Stimulated activated CD8-positive, alpha-beta memory T cell treated with anti-CD3 and anti-CD28 coated beads, Interleukin-7, amount 100 ng/mL, for 48 hours (primary cell): ENCODE results near the gene KSR1.

Experiments
- DNase-seq, 2 donors: peaks; one replicate each; pipeline ENCODE4 v3.0.0-alpha.2; 2020; ENCODE audit warnings: low read depth in 1 of 2; ENCODE audit errors: extremely low read depth in 1 of 2

The KSR1 gene

GRCh38 chr17:27471321-27472269, 15.3 kb downstream of the KSR1 start:
- peak; percentile 76 to 92 for DNase-seq

GRCh38 chr17:27473190-27473747, 17.0 kb downstream of the KSR1 start:
- no peak for DNase-seq

- DNase-seq, result peak; percentile 63 to 90
These were observed 17.7 kb downstream of the KSR1 start for GRCh38 chr17:27473748-27474609.

GRCh38 chr17:27475070-27475673, 18.9 kb downstream of the KSR1 start:
- DNase-seq, result peak in 1 of 2 donors; percentile 70

DNA sequence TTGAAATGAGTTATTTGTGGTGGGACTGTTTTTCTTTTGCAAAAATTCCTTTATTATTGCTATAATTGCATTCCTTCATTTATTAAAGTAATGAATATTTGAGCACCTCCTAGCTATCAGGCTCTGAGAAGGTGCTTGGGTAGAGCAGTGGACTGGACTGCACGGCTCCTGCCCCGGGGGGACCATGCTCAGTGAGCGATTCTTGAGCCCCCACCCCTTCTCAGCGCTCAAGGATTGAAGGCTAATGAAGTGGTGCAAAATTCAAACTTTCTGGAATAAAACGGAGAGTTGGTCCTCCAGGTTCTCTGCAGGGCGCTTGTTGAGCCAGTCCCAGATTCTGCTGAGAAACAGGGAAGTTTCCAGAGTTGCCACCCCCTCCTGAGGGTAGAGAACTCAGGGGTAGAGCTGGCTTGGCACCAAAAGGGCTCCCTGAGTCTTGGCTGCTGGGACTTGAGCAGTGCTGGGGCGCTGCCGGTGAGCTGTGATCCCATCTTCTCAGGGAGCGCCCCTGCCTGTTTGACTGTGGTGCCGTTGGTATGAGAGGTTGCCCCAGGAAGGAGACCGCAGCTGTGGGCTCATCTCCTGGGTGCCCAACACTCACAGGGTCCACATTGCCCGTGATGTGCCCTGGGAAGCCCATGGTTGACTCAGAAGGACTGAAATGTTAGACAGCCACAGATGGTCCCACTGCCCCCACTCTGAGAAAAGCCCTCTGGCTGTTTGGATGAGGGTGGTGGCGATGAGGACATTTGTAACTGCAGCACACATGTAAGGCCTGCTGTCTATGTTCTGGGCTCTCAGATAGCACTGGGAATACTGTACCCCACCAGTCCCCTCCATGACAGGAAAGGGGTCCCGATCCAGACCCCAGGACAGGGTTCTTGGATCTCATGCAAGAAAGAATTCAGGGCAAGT, 20.0 kb downstream of the KSR1 start:
- no peak for DNase-seq

- no peak for DNase-seq
These were observed 21.0 kb downstream of the KSR1 start for GRCh38 chr17:27477050-27477888.

GRCh38 chr17:27477971-27478684, 21.9 kb downstream of the KSR1 start:
- no peak for DNase-seq

DNA sequence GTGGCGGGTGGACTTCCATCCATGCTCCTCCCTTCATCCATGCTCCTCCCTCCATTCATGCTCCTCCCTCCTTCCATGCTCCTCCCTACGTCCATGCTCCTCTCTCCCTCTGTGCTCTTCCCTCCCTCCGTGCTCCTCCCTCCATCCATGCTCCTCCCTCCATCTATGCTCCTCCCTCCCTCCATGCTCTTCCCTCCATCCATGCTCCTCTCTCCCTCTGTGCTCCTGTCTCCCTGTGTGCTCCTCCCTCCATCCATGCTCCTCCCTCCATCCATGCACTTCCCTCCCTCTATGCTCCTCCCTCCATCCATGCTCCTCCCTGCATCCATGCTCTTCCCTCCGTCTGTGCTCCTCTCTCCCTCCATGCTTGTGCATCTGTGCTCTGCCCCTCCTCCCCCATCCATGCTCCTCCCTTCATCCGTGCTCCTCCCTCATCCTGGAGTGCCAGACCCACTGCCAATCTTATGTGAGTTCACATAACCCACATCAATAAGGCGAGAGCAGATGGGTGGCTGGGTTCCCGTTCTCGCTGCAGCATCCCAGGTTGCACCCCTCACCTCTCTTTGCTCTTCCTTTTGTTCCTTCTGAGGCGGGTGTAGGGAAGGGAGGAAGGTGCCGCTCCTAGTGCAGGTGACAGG, 22.8 kb downstream of the KSR1 start:
- DNase-seq, result no peak

DNA sequence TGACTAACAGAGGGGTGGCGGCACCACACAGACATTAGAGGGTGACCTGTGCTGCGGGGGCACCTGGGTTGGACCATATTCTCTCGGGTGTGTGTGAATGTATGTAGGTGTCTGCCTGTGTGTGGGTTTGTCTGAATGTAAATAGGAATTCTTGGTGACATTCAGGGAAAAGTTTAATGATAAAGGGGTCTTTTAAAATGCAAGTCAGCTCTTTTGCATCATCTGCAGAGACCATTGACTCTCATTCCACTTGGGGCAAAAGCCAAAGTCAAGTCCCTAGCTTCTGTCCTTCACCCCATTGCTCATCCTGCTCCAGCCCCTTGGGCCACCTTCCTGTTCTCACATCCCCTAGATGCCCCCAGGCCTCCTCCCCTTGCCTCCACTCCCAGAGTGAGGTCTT, 23.6 kb downstream of the KSR1 start:
- no peak for DNase-seq

- no peak for DNase-seq
These were observed 24.5 kb downstream of the KSR1 start for GRCh38 chr17:27480699-27481098.

DNA sequence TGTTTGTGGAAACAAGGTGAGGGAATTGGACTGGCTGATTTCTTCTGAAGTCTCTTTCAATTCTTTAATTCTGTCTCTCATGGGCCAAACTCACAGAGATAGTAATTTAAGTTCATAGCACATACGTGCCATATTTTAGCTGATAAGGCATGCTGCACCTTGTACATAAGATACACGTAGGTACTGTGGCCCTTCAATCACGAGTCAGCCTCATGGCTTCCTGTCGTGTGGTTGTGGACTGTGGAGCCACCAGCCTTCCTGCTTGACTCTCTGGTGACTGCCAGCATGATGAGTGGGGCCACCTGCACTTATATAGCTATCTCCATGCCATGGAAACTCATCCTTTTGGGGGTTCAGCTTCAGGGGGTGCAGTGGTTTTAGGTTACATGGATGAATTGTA, 25.1 kb downstream of the KSR1 start:
- peak in 1 of 2 donors; percentile 55 for DNase-seq

DNA sequence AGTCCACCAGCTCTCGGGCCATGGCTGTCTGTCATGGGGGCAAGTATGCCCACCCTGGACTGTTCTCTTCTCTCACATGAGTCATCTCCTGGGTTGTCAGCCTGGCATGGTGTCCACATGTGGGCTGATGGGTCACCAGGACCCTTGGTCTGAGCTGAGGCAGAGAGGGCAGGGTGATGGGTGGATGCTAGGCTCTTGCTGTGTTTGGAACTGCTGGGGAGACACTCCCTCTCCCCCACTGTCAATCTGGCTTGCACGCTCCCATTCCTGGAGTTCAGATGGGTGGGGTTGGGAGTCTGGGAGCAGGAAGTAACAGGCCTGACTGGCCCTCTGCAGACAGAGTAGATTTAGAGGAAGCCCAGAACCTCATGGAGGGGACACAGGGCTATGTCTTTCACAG, 28.9 kb downstream of the KSR1 start:
- no peak for DNase-seq

GRCh38 chr17:27485716-27486495, 29.7 kb downstream of the KSR1 start:
- no peak for DNase-seq

GRCh38 chr17:27486741-27487140, 30.5 kb downstream of the KSR1 start:
- no peak for DNase-seq

DNA sequence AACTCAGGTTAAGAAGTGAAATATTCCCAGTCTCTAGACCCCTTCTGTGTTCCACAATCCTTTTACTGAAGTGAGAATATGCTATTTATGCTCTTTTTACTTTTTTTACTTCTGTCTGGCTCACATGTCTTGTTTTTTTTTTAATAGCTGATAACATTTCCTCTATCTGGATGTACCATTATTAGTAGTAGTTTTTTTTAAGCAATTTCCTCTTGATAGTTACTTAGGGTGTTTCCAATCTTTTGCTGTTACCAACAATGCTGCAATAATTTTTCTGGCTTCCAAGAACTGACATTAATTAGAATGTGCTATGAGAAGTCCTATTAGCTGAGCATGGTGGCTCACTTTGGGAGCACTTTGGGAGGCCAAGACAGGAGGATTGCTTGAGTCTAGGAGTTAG, 32.0 kb downstream of the KSR1 start:
- no peak for DNase-seq

GRCh38 chr17:27489045-27489715, 32.9 kb downstream of the KSR1 start:
- no peak for DNase-seq

DNA sequence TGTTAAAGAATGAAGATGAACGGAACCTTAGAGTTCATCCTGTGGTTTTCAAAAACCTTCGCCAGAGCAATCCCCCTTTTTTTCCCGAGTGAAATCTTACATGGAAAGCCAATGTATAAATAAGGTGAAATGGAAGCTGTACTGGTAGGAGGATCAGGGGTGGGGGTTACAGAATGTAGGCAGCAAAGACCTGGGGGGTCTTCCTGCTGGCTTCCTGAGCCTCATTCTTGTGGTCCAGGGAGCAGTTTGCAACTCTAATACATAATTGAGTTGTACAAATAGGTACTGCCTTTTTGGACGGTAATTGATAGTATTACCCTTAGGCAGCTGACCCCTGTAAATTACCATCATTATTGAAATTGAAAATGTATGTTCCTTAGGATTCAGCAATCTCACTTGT, 34.1 kb downstream of the KSR1 start:
- no peak for DNase-seq
